ENCODE results near the gene ARL9.

ARL9 gene

DNA sequence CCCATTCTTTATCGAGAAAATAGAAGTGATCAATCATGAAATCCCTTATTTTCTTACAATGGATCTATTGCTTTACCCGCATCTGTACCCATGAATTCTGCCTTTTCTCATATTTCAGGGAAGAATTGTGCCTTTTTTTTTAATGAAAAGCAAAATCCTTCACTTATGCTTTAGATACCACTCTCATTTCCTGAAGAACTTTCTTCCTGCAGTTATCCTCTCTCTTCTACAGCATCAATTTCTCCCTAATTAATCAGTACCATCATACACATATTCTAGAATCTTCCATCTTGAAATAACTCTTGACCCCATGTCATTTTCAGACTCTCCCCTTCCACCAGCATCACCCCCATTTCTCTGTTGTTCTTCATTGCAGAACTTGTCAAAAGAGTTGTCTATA, 26.6 kb downstream of the ARL9 start:
- peaks cover 22% of the 10 kb centered on the region for H3K27me3 ChIP-seq (ENCODE audit: insufficient read depth, poor library complexity, severe bottlenecking)
- no peak overlapping the region for H3K4me3 ChIP-seq (replicated peaks; ENCODE audit: insufficient read depth, low read length)
- TF ChIP-seq, protein P1, sequence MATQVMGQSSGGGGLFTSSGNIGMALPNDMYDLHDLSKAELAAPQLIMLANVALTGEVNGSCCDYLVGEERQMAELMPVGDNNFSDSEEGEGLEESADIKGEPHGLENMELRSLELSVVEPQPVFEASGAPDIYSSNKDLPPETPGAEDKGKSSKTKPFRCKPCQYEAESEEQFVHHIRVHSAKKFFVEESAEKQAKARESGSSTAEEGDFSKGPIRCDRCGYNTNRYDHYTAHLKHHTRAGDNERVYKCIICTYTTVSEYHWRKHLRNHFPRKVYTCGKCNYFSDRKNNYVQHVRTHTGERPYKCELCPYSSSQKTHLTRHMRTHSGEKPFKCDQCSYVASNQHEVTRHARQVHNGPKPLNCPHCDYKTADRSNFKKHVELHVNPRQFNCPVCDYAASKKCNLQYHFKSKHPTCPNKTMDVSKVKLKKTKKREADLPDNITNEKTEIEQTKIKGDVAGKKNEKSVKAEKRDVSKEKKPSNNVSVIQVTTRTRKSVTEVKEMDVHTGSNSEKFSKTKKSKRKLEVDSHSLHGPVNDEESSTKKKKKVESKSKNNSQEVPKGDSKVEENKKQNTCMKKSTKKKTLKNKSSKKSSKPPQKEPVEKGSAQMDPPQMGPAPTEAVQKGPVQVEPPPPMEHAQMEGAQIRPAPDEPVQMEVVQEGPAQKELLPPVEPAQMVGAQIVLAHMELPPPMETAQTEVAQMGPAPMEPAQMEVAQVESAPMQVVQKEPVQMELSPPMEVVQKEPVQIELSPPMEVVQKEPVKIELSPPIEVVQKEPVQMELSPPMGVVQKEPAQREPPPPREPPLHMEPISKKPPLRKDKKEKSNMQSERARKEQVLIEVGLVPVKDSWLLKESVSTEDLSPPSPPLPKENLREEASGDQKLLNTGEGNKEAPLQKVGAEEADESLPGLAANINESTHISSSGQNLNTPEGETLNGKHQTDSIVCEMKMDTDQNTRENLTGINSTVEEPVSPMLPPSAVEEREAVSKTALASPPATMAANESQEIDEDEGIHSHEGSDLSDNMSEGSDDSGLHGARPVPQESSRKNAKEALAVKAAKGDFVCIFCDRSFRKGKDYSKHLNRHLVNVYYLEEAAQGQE (IDR thresholded peaks at IDR 0.05; ENCODE audit: insufficient replicate concordance, low read depth): no peak
- no peak for TF ChIP-seq SPI1 (IDR thresholded peaks at IDR 0.05; ENCODE audit: borderline replicate concordance, low read depth)
- H3K27ac ChIP-seq (replicated peaks): no peak overlapping the region
- no peak for DNase-seq (ENCODE audit: low read depth in 1 of 2, low spot score in 1 of 2)

DNA sequence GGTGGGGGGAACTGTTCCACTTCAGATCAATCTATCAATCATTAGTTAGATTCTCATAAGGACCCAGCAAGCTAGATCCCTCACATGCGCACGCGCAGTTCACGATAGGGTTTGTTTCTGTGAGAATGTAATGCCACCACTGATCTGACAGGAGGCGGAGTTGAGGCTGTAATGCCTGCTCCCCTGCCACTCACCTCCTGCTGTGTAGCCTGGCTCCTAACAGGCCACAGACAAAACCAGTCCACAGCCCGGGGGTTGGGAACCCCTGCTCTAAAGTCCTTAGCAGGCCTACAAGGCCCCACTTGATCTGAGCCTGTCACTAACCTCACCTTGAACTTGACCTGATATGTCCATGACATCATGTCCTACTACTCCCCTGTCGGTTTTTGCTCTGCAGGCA, 30.3 kb downstream of the ARL9 start:
- H3K27ac ChIP-seq (replicated peaks): no peak overlapping the region
- TF ChIP-seq, protein P1 (IDR thresholded peaks at IDR 0.05; ENCODE audit: insufficient replicate concordance, low read depth): no peak
- no peak for TF ChIP-seq GABPA (IDR thresholded peaks at IDR 0.05; ENCODE audit: low read depth)
- TF ChIP-seq, protein P2, sequence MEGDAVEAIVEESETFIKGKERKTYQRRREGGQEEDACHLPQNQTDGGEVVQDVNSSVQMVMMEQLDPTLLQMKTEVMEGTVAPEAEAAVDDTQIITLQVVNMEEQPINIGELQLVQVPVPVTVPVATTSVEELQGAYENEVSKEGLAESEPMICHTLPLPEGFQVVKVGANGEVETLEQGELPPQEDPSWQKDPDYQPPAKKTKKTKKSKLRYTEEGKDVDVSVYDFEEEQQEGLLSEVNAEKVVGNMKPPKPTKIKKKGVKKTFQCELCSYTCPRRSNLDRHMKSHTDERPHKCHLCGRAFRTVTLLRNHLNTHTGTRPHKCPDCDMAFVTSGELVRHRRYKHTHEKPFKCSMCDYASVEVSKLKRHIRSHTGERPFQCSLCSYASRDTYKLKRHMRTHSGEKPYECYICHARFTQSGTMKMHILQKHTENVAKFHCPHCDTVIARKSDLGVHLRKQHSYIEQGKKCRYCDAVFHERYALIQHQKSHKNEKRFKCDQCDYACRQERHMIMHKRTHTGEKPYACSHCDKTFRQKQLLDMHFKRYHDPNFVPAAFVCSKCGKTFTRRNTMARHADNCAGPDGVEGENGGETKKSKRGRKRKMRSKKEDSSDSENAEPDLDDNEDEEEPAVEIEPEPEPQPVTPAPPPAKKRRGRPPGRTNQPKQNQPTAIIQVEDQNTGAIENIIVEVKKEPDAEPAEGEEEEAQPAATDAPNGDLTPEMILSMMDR (IDR thresholded peaks at IDR 0.05; ENCODE audit: insufficient read depth, low read length): no peak
- no peak for TF ChIP-seq POLR2AphosphoS5 (IDR thresholded peaks at IDR 0.05; ENCODE audit: low read depth)
- no peak for TF ChIP-seq SPI1 (IDR thresholded peaks at IDR 0.05; ENCODE audit: borderline replicate concordance, low read depth)
- no peak for DNase-seq (ENCODE audit: low read depth in 1 of 2, low spot score in 1 of 2)
- no peak overlapping the region for H3K4me3 ChIP-seq (replicated peaks; ENCODE audit: insufficient read depth, low read length)
- H3K27me3 ChIP-seq (ENCODE audit: insufficient read depth, poor library complexity, severe bottlenecking): peaks cover 15% of the 10 kb centered on the region

DNA sequence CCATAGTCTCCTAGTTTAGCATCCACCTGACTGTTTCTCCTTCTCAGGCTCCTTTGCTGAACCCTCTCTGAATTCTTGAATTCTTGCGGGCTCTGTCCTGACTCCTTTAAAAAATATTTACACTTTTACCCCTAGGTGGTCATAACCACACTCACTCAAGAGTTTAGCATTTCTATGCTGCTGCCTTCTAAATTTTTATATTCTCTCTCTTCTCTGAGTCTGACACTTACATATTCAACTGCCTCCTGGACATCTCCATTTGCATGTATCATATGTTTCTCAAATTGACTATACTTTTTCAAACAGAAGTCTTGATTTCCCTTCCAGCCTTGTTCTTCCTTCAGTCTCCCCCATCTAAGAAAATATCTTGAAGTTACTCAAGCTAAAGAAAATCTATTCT, 31.6 kb downstream of the ARL9 start:
- Histone ChIP-seq H3K27ac (replicated peaks) (no peak overlapping the region), H3K27me3 (ENCODE audit: insufficient read depth, poor library complexity, severe bottlenecking) (peaks cover 6% of the 10 kb centered on the region), H3K4me3 (replicated peaks; ENCODE audit: insufficient read depth, low read length) (no peak overlapping the region)
- DNase-seq (ENCODE audit: low read depth in 1 of 2, low spot score in 1 of 2): no peak
- TF ChIP-seq, protein P1 (IDR thresholded peaks at IDR 0.05; ENCODE audit: insufficient replicate concordance, low read depth): no peak
- TF ChIP-seq, protein P2 (IDR thresholded peaks at IDR 0.05; ENCODE audit: insufficient read depth, low read length): no peak
- no peak for TF ChIP-seq POLR2AphosphoS5 (IDR thresholded peaks at IDR 0.05; ENCODE audit: low read depth)
- no peak for TF ChIP-seq SPI1 (IDR thresholded peaks at IDR 0.05; ENCODE audit: borderline replicate concordance, low read depth)
- TF ChIP-seq GABPA (IDR thresholded peaks at IDR 0.05; ENCODE audit: low read depth): no peak

DNA sequence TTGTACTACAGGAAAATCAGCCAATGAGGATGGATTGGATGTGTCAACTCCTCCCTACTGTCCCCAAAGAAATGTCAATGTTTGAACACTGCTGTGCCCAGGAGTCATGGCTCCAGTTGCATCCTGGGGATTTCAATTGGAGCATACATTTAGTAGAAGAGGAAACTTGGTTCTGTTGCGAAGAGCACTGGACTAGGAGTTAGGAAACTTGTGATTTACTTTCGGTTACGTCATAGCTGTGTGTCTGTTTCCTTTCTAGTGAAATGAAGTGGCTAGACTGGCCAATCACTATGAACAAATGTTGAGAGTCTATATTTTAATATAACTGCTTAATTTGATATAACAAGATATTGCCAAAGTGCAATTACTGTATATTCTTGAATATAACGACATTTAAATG, 35.2 kb downstream of the ARL9 start:
- no peak for DNase-seq (ENCODE audit: low read depth in 1 of 2, low spot score in 1 of 2)
- Histone ChIP-seq H3K27ac (replicated peaks) (no peak overlapping the region), H3K27me3 (ENCODE audit: insufficient read depth, poor library complexity, severe bottlenecking) (no peaks in the 10 kb centered on the region), H3K4me3 (replicated peaks; ENCODE audit: insufficient read depth, low read length) (no peak overlapping the region)
- TF ChIP-seq, protein P1 (IDR thresholded peaks at IDR 0.05; ENCODE audit: insufficient replicate concordance, low read depth): no peak
- TF ChIP-seq, protein P2 (IDR thresholded peaks at IDR 0.05; ENCODE audit: insufficient read depth, low read length): no peak
- TF ChIP-seq GABPA (IDR thresholded peaks at IDR 0.05; ENCODE audit: low read depth) (no peak), POLR2AphosphoS5 (IDR thresholded peaks at IDR 0.05; ENCODE audit: low read depth) (no peak), SPI1 (IDR thresholded peaks at IDR 0.05; ENCODE audit: borderline replicate concordance, low read depth) (no peak)

Data from HL-60 (cell line).